Calu3 (cell line): ENCODE data around the gene POM121L12. TPM values are rescaled to one million over a fixed set of nuclear protein-coding genes. Genes with fewer than 3 reads are reported as not detected.

ENCODE experiments used
- BruUV-seq: library from RNA; stranded (reverse); fragments of 400-500 nt; replicated peaks from 2 replicates; lab custom pipeline; 2021; lab: Mats Ljungman, UMichigan
- CTCF ChIA-PET: fragments of 300-600 bp; sonication (Branson Sonifier 250); formaldehyde crosslinking; loops from one replicate; lab custom pipeline; 2022; ENCODE audit warnings: antibody characterized with exemption; lab: Charles Lee
- DNase-seq: peaks from one replicate; pipeline ENCODE4 v3.0.0; 2022
- H3K27ac Mint-ChIP-seq: one replicate; pipeline ENCODE4 v1.8.0; 2022; ENCODE audit warnings: mixed read lengths; ENCODE audit not compliant: unreplicated experiment
- H3K27me3 Mint-ChIP-seq: one replicate; pipeline ENCODE4 v1.8.0; 2022; ENCODE audit warnings: mixed read lengths; ENCODE audit not compliant: unreplicated experiment
- H3K36me3 Mint-ChIP-seq: one replicate; pipeline ENCODE4 v1.8.0; 2022; ENCODE audit warnings: mild to moderate bottlenecking, moderate library complexity, mixed read lengths; ENCODE audit not compliant: insufficient read depth, unreplicated experiment
- H3K4me1 Mint-ChIP-seq: one replicate; pipeline ENCODE4 v1.8.0; 2022; ENCODE audit warnings: mild to moderate bottlenecking, low read depth, mixed read lengths; ENCODE audit not compliant: unreplicated experiment
- H3K4me3 Mint-ChIP-seq: one replicate; pipeline ENCODE4 v1.8.0; 2022; ENCODE audit warnings: mild to moderate bottlenecking, low read depth, moderate library complexity, mixed read lengths; ENCODE audit not compliant: unreplicated experiment
- H3K9me3 Mint-ChIP-seq: one replicate; pipeline ENCODE4 v1.8.0; 2022; ENCODE audit warnings: low read depth, mixed read lengths; ENCODE audit not compliant: unreplicated experiment
- intact Hi-C: fragments of 100-400 bp; cut with micrococcal nuclease; formaldehyde crosslinking; loops from one replicate; pipeline ENCODE4 v1.10.0; 2022; ENCODE audit not compliant: unreplicated experiment
- total RNA-seq: library from RNA; stranded (reverse); gene quantifications from 2 replicates; pipeline ENCODE4 v1.2.3, GENCODE V29; 2022
- TF ChIP-seq, protein P1 (sequence below): fragments of 200-600 bp; IDR thresholded peaks from one replicate; pipeline ENCODE4 v1.8.0; 2022; ENCODE audit warnings: antibody characterized with exemption; ENCODE audit not compliant: unreplicated experiment

POM121L12 gene
- total RNA-seq, 1 experiment from 2014 or later = not detected

GRCh38 chr7:53059591-53059990, 24.2 kb downstream of the POM121L12 start:
- intact Hi-C loops = no loop called here
- Mint-ChIP-seq H3K4me3 (no peak overlapping the region), H3K36me3 (no peaks in the 10 kb centered on the region), H3K27me3 (no peaks in the 10 kb centered on the region), H3K4me1 (no peaks in the 10 kb centered on the region), H3K27ac (no peak overlapping the region), H3K9me3 (peaks cover 24% of the 10 kb centered on the region)
- TF ChIP-seq, protein P1, sequence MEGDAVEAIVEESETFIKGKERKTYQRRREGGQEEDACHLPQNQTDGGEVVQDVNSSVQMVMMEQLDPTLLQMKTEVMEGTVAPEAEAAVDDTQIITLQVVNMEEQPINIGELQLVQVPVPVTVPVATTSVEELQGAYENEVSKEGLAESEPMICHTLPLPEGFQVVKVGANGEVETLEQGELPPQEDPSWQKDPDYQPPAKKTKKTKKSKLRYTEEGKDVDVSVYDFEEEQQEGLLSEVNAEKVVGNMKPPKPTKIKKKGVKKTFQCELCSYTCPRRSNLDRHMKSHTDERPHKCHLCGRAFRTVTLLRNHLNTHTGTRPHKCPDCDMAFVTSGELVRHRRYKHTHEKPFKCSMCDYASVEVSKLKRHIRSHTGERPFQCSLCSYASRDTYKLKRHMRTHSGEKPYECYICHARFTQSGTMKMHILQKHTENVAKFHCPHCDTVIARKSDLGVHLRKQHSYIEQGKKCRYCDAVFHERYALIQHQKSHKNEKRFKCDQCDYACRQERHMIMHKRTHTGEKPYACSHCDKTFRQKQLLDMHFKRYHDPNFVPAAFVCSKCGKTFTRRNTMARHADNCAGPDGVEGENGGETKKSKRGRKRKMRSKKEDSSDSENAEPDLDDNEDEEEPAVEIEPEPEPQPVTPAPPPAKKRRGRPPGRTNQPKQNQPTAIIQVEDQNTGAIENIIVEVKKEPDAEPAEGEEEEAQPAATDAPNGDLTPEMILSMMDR = no peak
- BruUV-seq = no TSS peak
- CTCF ChIA-PET = interaction anchor here (0.5 kb wide), 1 partner anchor 40 kb away, joined by 4 read pairs; no protein-coding TSS in a partner anchor
- no peak for DNase-seq

GRCh38 chr7:53060066-53060465, 24.6 kb downstream of the POM121L12 start:
- Mint-ChIP-seq H3K27me3 (no peaks in the 10 kb centered on the region), H3K4me3 (no peak overlapping the region), H3K36me3 (no peaks in the 10 kb centered on the region), H3K9me3 (peaks cover 24% of the 10 kb centered on the region), H3K4me1 (no peaks in the 10 kb centered on the region), H3K27ac (no peak overlapping the region)
- no peak for DNase-seq
- CTCF ChIA-PET = no interaction called here
- intact Hi-C loops = no loop called here
- no TSS peak for BruUV-seq
- TF ChIP-seq, protein P1 = no peak

GRCh38 chr7:53062796-53063195, 27.4 kb downstream of the POM121L12 start:
- no peak overlapping the region for H3K4me3 Mint-ChIP-seq
- TF ChIP-seq, protein P1 = no peak
- CTCF ChIA-PET = no interaction called here
- no peak for DNase-seq
- H3K9me3 Mint-ChIP-seq = peaks cover 19% of the 10 kb centered on the region
- intact Hi-C loops = no loop called here
- no peak overlapping the region for H3K27ac Mint-ChIP-seq
- H3K36me3 Mint-ChIP-seq = no peaks in the 10 kb centered on the region
- H3K4me1 Mint-ChIP-seq = no peaks in the 10 kb centered on the region
- no peaks in the 10 kb centered on the region for H3K27me3 Mint-ChIP-seq
- BruUV-seq = no TSS peak

DNA sequence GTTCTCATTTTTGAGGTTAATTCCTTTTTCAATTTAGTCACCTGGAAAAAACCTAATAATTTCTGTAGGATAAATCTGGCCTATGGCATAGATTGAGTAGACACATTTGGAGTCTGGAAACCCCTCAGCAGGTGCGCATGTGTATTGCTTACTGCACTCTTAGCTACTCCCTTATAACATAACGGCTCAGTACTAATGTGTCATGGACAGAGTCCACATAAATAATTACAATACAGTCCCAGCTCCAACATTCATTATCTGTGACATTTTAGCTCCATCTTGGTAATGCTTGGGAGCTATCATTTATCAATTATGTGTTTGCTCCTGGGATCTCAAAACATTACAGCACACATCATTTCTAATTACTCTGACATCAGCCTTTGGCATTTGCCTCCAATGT, 33.2 kb downstream of the POM121L12 start:
- Mint-ChIP-seq H3K4me3 (no peak overlapping the region), H3K4me1 (no peaks in the 10 kb centered on the region), H3K27me3 (no peaks in the 10 kb centered on the region), H3K36me3 (no peaks in the 10 kb centered on the region), H3K27ac (no peak overlapping the region), H3K9me3 (peaks cover 13% of the 10 kb centered on the region)
- CTCF ChIA-PET = no interaction called here
- intact Hi-C loops = no loop called here
- TF ChIP-seq, protein P1 = no peak
- no peak for DNase-seq
- BruUV-seq = no TSS peak
